Retinal pigment epithelial cell (primary cell): Measurements from ENCODE around the gene UGT1A4.

Experiments used
- DNase-seq: peaks from one replicate; pipeline ENCODE4 v3.0.0-alpha.2; 2010; ENCODE audit warnings: low read depth
- H3K4me3 ChIP-seq: 2 replicates; pipeline ENCODE4 v1.5.1; 2011; ENCODE audit warnings: mild to moderate bottlenecking, low read length, control low read depth, moderate library complexity
- CTCF ChIP-seq: conservative IDR thresholded peaks from 2 replicates; pipeline ENCODE4 v1.5.1; 2011; ENCODE audit warnings: low read depth, low read length, control low read depth, inconsistent platforms

Gene UGT1A4

GRCh38 chr2:233792720-233793119 is 74.2 kb downstream of the UGT1A4 start:
- no peak for TF ChIP-seq CTCF
- no peak for DNase-seq
- H3K4me3 ChIP-seq: no peak overlapping the region

- no peak for DNase-seq
- H3K4me3 ChIP-seq: no peak overlapping the region
- TF ChIP-seq CTCF: no peak
Measured at GRCh38 chr2:233793465-233794127, 75.1 kb downstream of the UGT1A4 start.

GRCh38 chr2:233794128-233794658 is 75.7 kb downstream of the UGT1A4 start:
- no peak overlapping the region for H3K4me3 ChIP-seq
- TF ChIP-seq CTCF: no peak
- DNase-seq: no peak

- TF ChIP-seq CTCF: no peak
- no peak for DNase-seq
Measured at GRCh38 chr2:233795735-233796171, 77.2 kb downstream of the UGT1A4 start.

GRCh38 chr2:233796254-233796653 is 77.7 kb downstream of the UGT1A4 start:
- no peak overlapping the region for H3K4me3 ChIP-seq
- TF ChIP-seq CTCF: no peak
- DNase-seq: no peak

More at GRCh38 chr2:233795735-233796171, 77.2 kb downstream of the UGT1A4 start:
- H3K4me3 ChIP-seq: no peak overlapping the region

- TF ChIP-seq CTCF: no peak
- H3K4me3 ChIP-seq: no peak overlapping the region
- no peak for DNase-seq
Measured at GRCh38 chr2:233798335-233799086, 80.0 kb downstream of the UGT1A4 start.
